A549 (cell line): ENCODE results near the gene KIAA1755. TPM values are rescaled to one million over a fixed set of nuclear protein-coding genes. Genes with fewer than 3 reads are reported as not detected.
A peak's percentile ranks its signal among the peaks of the same experiment; 100 is the strongest.

Experiments used
- ATAC-seq, 2 experiments: fragments of 200-7000 bp in 1 of 2; fragments of >200 bp in 1 of 2; cut with Nextera tagmentation in 1 of 2; cut with Tn5 transposase in 1 of 2; 3 replicates each; pipeline versions ENCODE4 v1.8.0 to v1.9.1; 2018 to 2020; ENCODE audit warnings: mild to moderate bottlenecking in 1 of 2, moderate library complexity in 1 of 2
- CTCF ChIA-PET: fragments of 300-600 bp; sonication (Branson Sonifier 250); formaldehyde crosslinking; extraction: SDS; loops from one replicate; lab custom pipeline; 2021; ENCODE audit warnings: antibody characterized with exemption, inconsistent platforms; lab: Yijun Ruan, JAX
- POLR2A ChIA-PET: fragments of 350-600 bp; formaldehyde crosslinking; extraction: SDS; loops from one replicate; lab custom pipeline; 2021; ENCODE audit warnings: antibody characterized with exemption, inconsistent platforms; lab: Yijun Ruan, JAX
- DNase-seq, 2 experiments: peaks; one replicate each; pipeline versions ENCODE4 v3.0.0 to v3.0.0-alpha.2; 2011 to 2016; ENCODE audit warnings: low read depth in 1 of 2, low spot score in 1 of 2
- FAIRE-seq: peaks from 2 replicates; lab custom pipeline; 2011; peaks lifted over from hg19 to GRCh38; lab: Jason Lieb, UNC
- H3K27ac ChIP-seq, 2 experiments: fragments of >200 bp; sonication (Bioruptor Twin); formaldehyde crosslinking; 3 replicates each; pipeline ENCODE4 v1.5.1; 2016 to 2017
- H3K4me1 ChIP-seq: fragments of >200 bp; sonication (Bioruptor Twin); formaldehyde crosslinking; 3 replicates; pipeline ENCODE4 v1.6.1; 2016
- H3K4me2 ChIP-seq: fragments of >200 bp; sonication (Bioruptor Twin); formaldehyde crosslinking; 3 replicates; pipeline ENCODE4 v1.6.1; 2016
- H3K4me3 ChIP-seq: fragments of >200 bp; sonication (Bioruptor Twin); formaldehyde crosslinking; 3 replicates; pipeline ENCODE4 v1.5.1; 2016
- H3K9me3 ChIP-seq: fragments of >200 bp; sonication (Bioruptor Twin); formaldehyde crosslinking; 3 replicates; pipeline ENCODE4 v1.6.1; 2016
- BCL3 ChIP-seq: fragments of >200 bp; sonication (Bioruptor Twin); formaldehyde crosslinking; IDR thresholded peaks from 3 replicates; pipeline ENCODE4 v1.6.1; 2016
- CBX8 ChIP-seq: fragments of 200-600 bp; sonication (generic); IDR thresholded peaks from 2 replicates; pipeline ENCODE4 v1.6.1; 2016
- EP300 ChIP-seq, 2 experiments: fragments of >200 bp; sonication (Bioruptor Twin); formaldehyde crosslinking; IDR thresholded peaks; 2 replicates in 1 of 2; 3 replicates in 1 of 2; pipeline ENCODE4 v1.6.1; 2016 to 2017
- FOSL2 ChIP-seq, 2 experiments: fragments of 450-650 bp in 1 of 2; fragments of >200 bp in 1 of 2; sonication (Bioruptor Twin) in 1 of 2; formaldehyde crosslinking; IDR thresholded peaks; 2 replicates each; pipeline versions ENCODE4 v1.5.0 to v1.6.1; 2016 to 2020; ENCODE audit warnings: mild to moderate bottlenecking in 1 of 2, moderate library complexity in 1 of 2
- HEYL ChIP-seq: fragments of 250-450 bp; sonication (Bioruptor Pico); IDR thresholded peaks from 2 replicates; pipeline ENCODE4 v1.8.0; 2021; ENCODE audit warnings: mild to moderate bottlenecking, moderate library complexity
- JUNB ChIP-seq: fragments of >200 bp; sonication (Bioruptor Twin); formaldehyde crosslinking; IDR thresholded peaks from 2 replicates; pipeline ENCODE4 v1.6.1; 2016
- MAFK ChIP-seq: fragments of 450-650 bp; IDR thresholded peaks from 2 replicates; pipeline ENCODE4 v1.6.1; 2014; ENCODE audit not compliant: partially characterized antibody
- MAX ChIP-seq: IDR thresholded peaks from 2 replicates; pipeline ENCODE4 v1.6.1; 2012
- NPAS2 ChIP-seq: fragments of 250-450 bp; sonication (Bioruptor Pico); IDR thresholded peaks from 2 replicates; pipeline ENCODE4 v1.8.0; 2022; ENCODE audit warnings: mild to moderate bottlenecking, moderate library complexity, borderline replicate concordance
- RAD21 ChIP-seq, 2 experiments: fragments of >200 bp in 1 of 2; sonication (Bioruptor Twin) in 1 of 2; formaldehyde crosslinking in 1 of 2; IDR thresholded peaks in 1 of 2; conservative IDR thresholded peaks in 1 of 2; 2 replicates in 1 of 2; 3 replicates in 1 of 2; pipeline ENCODE4 v1.6.1; 2012 to 2018; ENCODE audit warnings: inconsistent platforms in 1 of 2
- USF2 ChIP-seq: fragments of 450-650 bp; IDR thresholded peaks from 2 replicates; pipeline ENCODE4 v1.6.1; 2014; ENCODE audit warnings: antibody characterized with exemption
- WGBS: methylation state at CpG from one replicate; pipeline ENCODE4 v1.1.6; 2017; ENCODE audit errors: missing lambda C conversion rate; 5-methylcytosine and 5-hydroxymethylcytosine counted together
- polyA plus RNA-seq, 4 experiments: library from polyadenylated mRNA; depleted of rRNA in 3 of 4; stranded (reverse); fragments of >200 nt; fragmentation: RNase III in 1 of 4; extraction: RNeasy Plus Mini Kit Qiagen cat#74134 plus additional on column Dnase treatment in 1 of 4; gene quantifications; 2 replicates in 3 of 4; 3 replicates in 1 of 4; pipeline ENCODE4 v1.2.3, GENCODE V29; 2011 to 2017
- TF ChIP-seq, protein P1 (sequence below): fragments of >200 bp; sonication (Bioruptor Twin); formaldehyde crosslinking; IDR thresholded peaks from 3 replicates; pipeline ENCODE4 v1.5.1; 2016
- TF ChIP-seq, protein P2 (sequence below): fragments of 200-600 bp; sonication (generic); IDR thresholded peaks from 2 replicates; pipeline ENCODE4 v1.6.1; 2016; ENCODE audit warnings: antibody characterized with exemption, mild to moderate bottlenecking, moderate library complexity
- TF ChIP-seq, protein P3 (sequence below): IDR thresholded peaks from 2 replicates; pipeline ENCODE4 v1.6.1; 2012; ENCODE audit warnings: low read depth, borderline replicate concordance
- TF ChIP-seq, protein P4 (sequence below): fragments of 250-450 bp; sonication (Bioruptor Pico); IDR thresholded peaks from 2 replicates; pipeline ENCODE4 v1.5.0; 2020; ENCODE audit warnings: low read depth, mild to moderate bottlenecking, moderate library complexity

KIAA1755 gene
- polyA plus RNA-seq, 2 of the 4 experiments (the other 2 are of a cell fraction), result 0.04 to 0.21 TPM

DNA sequence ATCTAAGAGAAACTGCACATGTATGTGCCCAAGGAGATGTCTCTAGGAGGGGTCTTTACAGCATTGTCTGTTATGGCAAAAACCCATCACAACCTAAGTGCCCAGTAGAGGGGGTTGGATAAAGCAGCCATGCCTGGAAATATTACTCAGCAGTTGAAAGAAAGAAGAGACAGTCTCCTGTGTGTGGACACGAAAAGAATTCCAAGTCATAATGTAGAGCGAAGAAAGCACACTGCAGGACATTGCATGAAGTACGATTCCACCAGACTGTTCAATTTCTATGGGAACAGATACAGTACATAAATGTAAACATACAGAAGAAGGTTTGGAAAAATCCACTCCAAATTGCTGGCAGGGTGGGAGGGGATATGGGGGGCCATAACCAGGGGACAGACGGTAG lies 88.1 kb downstream of the KIAA1755 start:
- TF ChIP-seq, protein P1, sequence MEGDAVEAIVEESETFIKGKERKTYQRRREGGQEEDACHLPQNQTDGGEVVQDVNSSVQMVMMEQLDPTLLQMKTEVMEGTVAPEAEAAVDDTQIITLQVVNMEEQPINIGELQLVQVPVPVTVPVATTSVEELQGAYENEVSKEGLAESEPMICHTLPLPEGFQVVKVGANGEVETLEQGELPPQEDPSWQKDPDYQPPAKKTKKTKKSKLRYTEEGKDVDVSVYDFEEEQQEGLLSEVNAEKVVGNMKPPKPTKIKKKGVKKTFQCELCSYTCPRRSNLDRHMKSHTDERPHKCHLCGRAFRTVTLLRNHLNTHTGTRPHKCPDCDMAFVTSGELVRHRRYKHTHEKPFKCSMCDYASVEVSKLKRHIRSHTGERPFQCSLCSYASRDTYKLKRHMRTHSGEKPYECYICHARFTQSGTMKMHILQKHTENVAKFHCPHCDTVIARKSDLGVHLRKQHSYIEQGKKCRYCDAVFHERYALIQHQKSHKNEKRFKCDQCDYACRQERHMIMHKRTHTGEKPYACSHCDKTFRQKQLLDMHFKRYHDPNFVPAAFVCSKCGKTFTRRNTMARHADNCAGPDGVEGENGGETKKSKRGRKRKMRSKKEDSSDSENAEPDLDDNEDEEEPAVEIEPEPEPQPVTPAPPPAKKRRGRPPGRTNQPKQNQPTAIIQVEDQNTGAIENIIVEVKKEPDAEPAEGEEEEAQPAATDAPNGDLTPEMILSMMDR, result peak; percentile 34; the same call in 2 of the 3 replicates
- TF ChIP-seq RAD21 (conservative IDR thresholded peaks at IDR 0.05 in 1 of 2, IDR thresholded peaks at IDR 0.05 in 1 of 2), result peak; percentile 29 to 36; a peak in 2 of 5 replicates
- TF ChIP-seq CBX8, result no peak
- no peak for FAIRE-seq
- peak overlapping the region; percentile 70 for H3K4me2 ChIP-seq
- peak; percentile 38 to 56 for DNase-seq
- WGBS, result 37% methylated on average over 4 of the region's 4 CpGs
- H3K9me3 ChIP-seq, result no peaks in the 10 kb centered on the region
- ChIA-PET CTCF (interaction anchor here (0.9 to 32.6 kb wide), 12 partner anchors 9 to 607 kb away, joined by 3 to 818 read pairs (median 8); partner anchors contain the start of gene TGM2), POLR2A (interaction anchor here (1.7 to 1.8 kb wide), 2 partner anchors 45 to 49 kb away, joined by 11 to 13 read pairs; no protein-coding TSS in a partner anchor)
- ATAC-seq, result peak in 1 of 2 experiments; percentile 34; a peak in 3 of 6 replicates
- peaks cover 69% of the 10 kb centered on the region for H3K4me1 ChIP-seq
- no peak overlapping the region for H3K4me3 ChIP-seq
- H3K27ac ChIP-seq, result peak overlapping the region; percentile 91 to 93

- 88% methylated on average over 4 of the region's 4 CpGs for WGBS
- Histone ChIP-seq H3K9me3 (no peaks in the 10 kb centered on the region), H3K4me2 (peak overlapping the region; percentile 70; the same call in 2 of the 3 replicates), H3K4me3 (no peak overlapping the region), H3K4me1 (peaks cover 76% of the 10 kb centered on the region), H3K27ac (peak overlapping the region; percentile 91 to 93)
- CTCF ChIA-PET, result interaction anchor here (16.0 to 32.6 kb wide), 2 partner anchors 45 to 111 kb away, joined by 182 to 818 read pairs; no protein-coding TSS in a partner anchor
- DNase-seq (no peak), FAIRE-seq (no peak), ATAC-seq (no peak)
- TF ChIP-seq CBX8 (no peak), NPAS2 (CRISPR knock-in tag) (no peak), BCL3 (no peak), HEYL (CRISPR knock-in tag) (no peak), MAFK (peak; percentile 89)
- POLR2A ChIA-PET, result no interaction called here
Observed at GRCh38 chr20:38171675-38172043, 88.9 kb downstream of the KIAA1755 start.

GRCh38 chr20:38170826-38171674 lies 89.5 kb downstream of the KIAA1755 start:
- FAIRE-seq (no peak), DNase-seq (no peak), ATAC-seq (no peak)
- TF ChIP-seq, protein P2, sequence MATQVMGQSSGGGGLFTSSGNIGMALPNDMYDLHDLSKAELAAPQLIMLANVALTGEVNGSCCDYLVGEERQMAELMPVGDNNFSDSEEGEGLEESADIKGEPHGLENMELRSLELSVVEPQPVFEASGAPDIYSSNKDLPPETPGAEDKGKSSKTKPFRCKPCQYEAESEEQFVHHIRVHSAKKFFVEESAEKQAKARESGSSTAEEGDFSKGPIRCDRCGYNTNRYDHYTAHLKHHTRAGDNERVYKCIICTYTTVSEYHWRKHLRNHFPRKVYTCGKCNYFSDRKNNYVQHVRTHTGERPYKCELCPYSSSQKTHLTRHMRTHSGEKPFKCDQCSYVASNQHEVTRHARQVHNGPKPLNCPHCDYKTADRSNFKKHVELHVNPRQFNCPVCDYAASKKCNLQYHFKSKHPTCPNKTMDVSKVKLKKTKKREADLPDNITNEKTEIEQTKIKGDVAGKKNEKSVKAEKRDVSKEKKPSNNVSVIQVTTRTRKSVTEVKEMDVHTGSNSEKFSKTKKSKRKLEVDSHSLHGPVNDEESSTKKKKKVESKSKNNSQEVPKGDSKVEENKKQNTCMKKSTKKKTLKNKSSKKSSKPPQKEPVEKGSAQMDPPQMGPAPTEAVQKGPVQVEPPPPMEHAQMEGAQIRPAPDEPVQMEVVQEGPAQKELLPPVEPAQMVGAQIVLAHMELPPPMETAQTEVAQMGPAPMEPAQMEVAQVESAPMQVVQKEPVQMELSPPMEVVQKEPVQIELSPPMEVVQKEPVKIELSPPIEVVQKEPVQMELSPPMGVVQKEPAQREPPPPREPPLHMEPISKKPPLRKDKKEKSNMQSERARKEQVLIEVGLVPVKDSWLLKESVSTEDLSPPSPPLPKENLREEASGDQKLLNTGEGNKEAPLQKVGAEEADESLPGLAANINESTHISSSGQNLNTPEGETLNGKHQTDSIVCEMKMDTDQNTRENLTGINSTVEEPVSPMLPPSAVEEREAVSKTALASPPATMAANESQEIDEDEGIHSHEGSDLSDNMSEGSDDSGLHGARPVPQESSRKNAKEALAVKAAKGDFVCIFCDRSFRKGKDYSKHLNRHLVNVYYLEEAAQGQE, result no peak
- TF ChIP-seq, protein P3, sequence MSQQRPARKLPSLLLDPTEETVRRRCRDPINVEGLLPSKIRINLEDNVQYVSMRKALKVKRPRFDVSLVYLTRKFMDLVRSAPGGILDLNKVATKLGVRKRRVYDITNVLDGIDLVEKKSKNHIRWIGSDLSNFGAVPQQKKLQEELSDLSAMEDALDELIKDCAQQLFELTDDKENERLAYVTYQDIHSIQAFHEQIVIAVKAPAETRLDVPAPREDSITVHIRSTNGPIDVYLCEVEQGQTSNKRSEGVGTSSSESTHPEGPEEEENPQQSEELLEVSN, result no peak
- TF ChIP-seq RAD21 (conservative IDR thresholded peaks at IDR 0.05 in 1 of 2, IDR thresholded peaks at IDR 0.05 in 1 of 2), result no peak
- TF ChIP-seq, protein P4, sequence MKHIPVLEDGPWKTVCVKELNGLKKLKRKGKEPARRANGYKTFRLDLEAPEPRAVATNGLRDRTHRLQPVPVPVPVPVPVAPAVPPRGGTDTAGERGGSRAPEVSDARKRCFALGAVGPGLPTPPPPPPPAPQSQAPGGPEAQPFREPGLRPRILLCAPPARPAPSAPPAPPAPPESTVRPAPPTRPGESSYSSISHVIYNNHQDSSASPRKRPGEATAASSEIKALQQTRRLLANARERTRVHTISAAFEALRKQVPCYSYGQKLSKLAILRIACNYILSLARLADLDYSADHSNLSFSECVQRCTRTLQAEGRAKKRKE, result no peak
- TF ChIP-seq JUNB, result no peak
- TF ChIP-seq EP300 (IDR thresholded peaks at IDR 0.05), result no peak
- no peak for TF ChIP-seq HEYL (CRISPR knock-in tag)
- no peak for TF ChIP-seq FOSL2 (IDR thresholded peaks at IDR 0.05)
- no peak for TF ChIP-seq FOSL2 (CRISPR knock-in tag; IDR thresholded peaks at IDR 0.05)
- TF ChIP-seq MAX, result no peak
- no peak for TF ChIP-seq USF2
- no peak overlapping the region; the same call in 2 of the 3 replicates for H3K4me2 ChIP-seq
- WGBS, result 76% methylated on average over 11 of the region's 11 CpGs
- H3K4me1 ChIP-seq, result peaks cover 82% of the 10 kb centered on the region
- ChIA-PET CTCF (interaction anchor here (1.7 to 32.6 kb wide), 3 partner anchors 31 to 111 kb away, joined by 4 to 818 read pairs (median 182); no protein-coding TSS in a partner anchor), POLR2A (no interaction called here)
- H3K27ac ChIP-seq, result peak overlapping the region; percentile 91 to 93
- no peaks in the 10 kb centered on the region for H3K9me3 ChIP-seq
- no peak overlapping the region for H3K4me3 ChIP-seq
